Transverse colon (tissue), 4 donors: ENCODE measurements around the gene RXFP2. TPM values are rescaled to one million over a fixed set of nuclear protein-coding genes. Genes with fewer than 3 reads are reported as not detected.

Experiments used
- DNase-seq: peaks from one replicate; pipeline ENCODE4 v3.0.0-alpha.2; 2019
- H3K27ac ChIP-seq, 4 donors: fragments of 200-600 bp; sonication (generic); 2 replicates each; pipeline ENCODE4 v1.5.1; 2016 to 2018; ENCODE audit warnings: inconsistent platforms in 4 of 4
- H3K27me3 ChIP-seq: fragments of 200-600 bp; sonication (generic); 2 replicates; pipeline ENCODE4 v1.5.1; 2017; ENCODE audit warnings: inconsistent platforms
- H3K36me3 ChIP-seq, 4 donors: fragments of 200-600 bp; sonication (generic); 2 replicates each; pipeline ENCODE4 v1.5.1; 2017 to 2019; ENCODE audit warnings: inconsistent platforms in 4 of 4
- H3K4me1 ChIP-seq, 4 donors: fragments of 200-600 bp; sonication (generic); 2 replicates each; pipeline ENCODE4 v1.5.1; 2017 to 2020; ENCODE audit warnings: inconsistent platforms in 4 of 4
- H3K4me3 ChIP-seq, 4 donors: fragments of 200-600 bp; sonication (generic); 1 replicate in 1 of 4; 2 replicates in 3 of 4; pipeline versions ENCODE4 v1.5.1 to v1.6.1; 2017 to 2019; ENCODE audit warnings: inconsistent platforms in 4 of 4
- H3K9me3 ChIP-seq, 2 donors: fragments of 200-600 bp; sonication (generic); 2 replicates each; pipeline ENCODE4 v1.5.1; 2017 to 2019; ENCODE audit warnings: inconsistent platforms in 2 of 2
- EP300 ChIP-seq: sonication (generic); formaldehyde crosslinking; IDR thresholded peaks from one replicate; pipeline ENCODE4 v1.6.1; 2017; ENCODE audit warnings: antibody characterized with exemption, low read depth
- POLR2A ChIP-seq: fragments of 450-650 bp; IDR thresholded peaks from one replicate; pipeline ENCODE4 v1.6.1; 2016; ENCODE audit warnings: antibody characterized with exemption, mild to moderate bottlenecking, moderate library complexity
- POLR2AphosphoS5 ChIP-seq, 3 donors: sonication (generic); formaldehyde crosslinking; IDR thresholded peaks; one replicate each; pipeline ENCODE4 v1.6.1; 2016; ENCODE audit warnings: antibody characterized with exemption in 3 of 3
- WGBS, 2 donors: methylation state at CpG; one replicate each; pipeline ENCODE4 v1.1.5; 2018; ENCODE audit warnings: low coverage in 1 of 2; 5-methylcytosine and 5-hydroxymethylcytosine counted together
- in situ Hi-C, 4 donors: fragments of 200-750 bp; cut with MboI; loops; one replicate each; pipeline versions ENCODE4 v1.15.0 to v1.15.1; 2017; ENCODE audit warnings: low sequenced_read_pairs in 3 of 4, low pct_ligation_motif_present in 1 of 4, low pct_unique_long_range_greater_than_20kb in 1 of 4
- intact Hi-C: fragments of 100-400 bp; cut with DNase I; formaldehyde crosslinking; loops from one replicate; pipeline ENCODE4 v1.15.1; 2023; ENCODE audit warnings: low total_unique reads
- total RNA-seq, 4 donors: library from RNA; depleted of rRNA; stranded (reverse); fragments of >200 nt; gene quantifications; one replicate each; pipeline ENCODE4 v1.1.0, GENCODE V29; 2016
- TF ChIP-seq, protein P1 (sequence below), 5 experiments: fragments of 200-600 bp in 3 of 5; fragments of 450-650 bp in 2 of 5; sonication (generic) in 3 of 5; IDR thresholded peaks; 1 replicate in 2 of 5; 2 replicates in 3 of 5; pipeline ENCODE4 v1.5.1; 2016 to 2017; ENCODE audit warnings: antibody characterized with exemption in 5 of 5, inconsistent platforms in 3 of 5, mild to moderate bottlenecking in 2 of 5, moderate library complexity in 1 of 5

RXFP2 gene
- total RNA-seq, 4 donors from 2014 or later = not detected

DNA sequence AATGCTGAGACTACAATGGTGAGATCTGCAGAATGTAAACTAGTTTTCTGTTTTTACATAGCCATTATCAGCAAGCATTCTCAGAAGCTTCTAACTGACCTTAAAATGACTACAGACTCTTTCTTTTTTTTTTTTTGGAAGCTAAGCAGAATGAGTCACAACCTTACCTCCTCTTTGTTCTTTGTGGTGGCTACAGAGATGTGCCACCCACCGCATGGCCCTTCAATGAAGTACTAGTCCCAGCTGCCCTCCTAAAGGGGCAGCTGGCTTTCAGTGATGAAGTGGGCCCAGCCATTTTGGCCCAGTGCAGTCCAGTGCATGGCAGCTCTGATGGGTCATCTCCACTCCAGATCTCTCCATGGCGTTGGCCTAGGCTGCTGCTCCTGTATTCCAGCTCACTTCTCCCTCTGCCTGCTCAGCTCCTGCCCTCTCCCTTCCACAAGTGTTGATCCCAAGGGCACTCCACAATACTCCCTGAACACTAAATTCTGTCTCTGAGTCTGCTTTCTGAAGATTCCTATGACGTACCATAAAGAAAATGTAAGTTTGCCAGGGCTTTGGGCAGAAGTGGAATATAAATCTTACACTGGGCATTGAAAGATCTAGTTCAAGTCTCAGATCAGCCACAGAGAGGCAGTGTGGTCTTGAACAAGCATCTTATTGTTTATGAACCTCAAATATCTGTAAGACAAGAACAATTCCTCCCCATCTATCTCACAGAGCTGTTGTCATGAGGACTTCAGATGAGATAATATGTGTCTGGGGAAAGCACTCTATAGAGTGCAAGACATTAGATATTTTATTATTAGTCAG lies 85.6 kb downstream of the RXFP2 start:
- 84% methylated on average over 3 of the region's 3 CpGs for WGBS, 2 donors
- Histone ChIP-seq H3K36me3 (no peaks in the 10 kb centered on the region), H3K4me3 (no peak overlapping the region), H3K9me3 (no peaks in the 10 kb centered on the region), H3K4me1 (no peaks in the 10 kb centered on the region), H3K27ac (no peak overlapping the region), H3K27me3 (no peaks in the 10 kb centered on the region)
- no peak for DNase-seq
- in situ Hi-C loops (no loop called here), intact Hi-C loops (no loop called here)
- TF ChIP-seq, protein P1, sequence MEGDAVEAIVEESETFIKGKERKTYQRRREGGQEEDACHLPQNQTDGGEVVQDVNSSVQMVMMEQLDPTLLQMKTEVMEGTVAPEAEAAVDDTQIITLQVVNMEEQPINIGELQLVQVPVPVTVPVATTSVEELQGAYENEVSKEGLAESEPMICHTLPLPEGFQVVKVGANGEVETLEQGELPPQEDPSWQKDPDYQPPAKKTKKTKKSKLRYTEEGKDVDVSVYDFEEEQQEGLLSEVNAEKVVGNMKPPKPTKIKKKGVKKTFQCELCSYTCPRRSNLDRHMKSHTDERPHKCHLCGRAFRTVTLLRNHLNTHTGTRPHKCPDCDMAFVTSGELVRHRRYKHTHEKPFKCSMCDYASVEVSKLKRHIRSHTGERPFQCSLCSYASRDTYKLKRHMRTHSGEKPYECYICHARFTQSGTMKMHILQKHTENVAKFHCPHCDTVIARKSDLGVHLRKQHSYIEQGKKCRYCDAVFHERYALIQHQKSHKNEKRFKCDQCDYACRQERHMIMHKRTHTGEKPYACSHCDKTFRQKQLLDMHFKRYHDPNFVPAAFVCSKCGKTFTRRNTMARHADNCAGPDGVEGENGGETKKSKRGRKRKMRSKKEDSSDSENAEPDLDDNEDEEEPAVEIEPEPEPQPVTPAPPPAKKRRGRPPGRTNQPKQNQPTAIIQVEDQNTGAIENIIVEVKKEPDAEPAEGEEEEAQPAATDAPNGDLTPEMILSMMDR (IDR thresholded peaks at IDR 0.05) = no peak
- TF ChIP-seq EP300 (no peak), POLR2A (no peak), POLR2AphosphoS5 (IDR thresholded peaks at IDR 0.05) (no peak)

DNA sequence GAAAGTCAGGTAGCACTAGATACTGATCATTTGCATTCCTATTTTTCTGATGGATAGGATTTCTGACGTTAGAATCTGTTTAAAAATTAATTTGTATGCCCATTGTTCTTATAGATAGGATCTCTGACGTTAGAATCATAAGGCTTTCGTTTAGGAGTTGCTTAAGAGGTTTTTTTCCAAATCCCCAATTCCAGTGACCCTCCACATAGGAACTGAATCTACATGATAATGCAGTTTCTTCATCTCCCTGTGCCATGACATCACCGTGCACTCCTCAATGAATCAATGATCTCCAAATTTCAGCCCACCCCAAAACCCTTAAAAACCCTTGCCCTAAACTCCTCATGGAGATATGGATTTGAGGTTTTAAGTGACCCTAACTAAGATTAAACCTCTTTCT lies 87.2 kb downstream of the RXFP2 start:
- in situ Hi-C loops (no loop called here), intact Hi-C loops (no loop called here)
- Histone ChIP-seq H3K4me3 (no peak overlapping the region), H3K9me3 (no peaks in the 10 kb centered on the region), H3K4me1 (no peaks in the 10 kb centered on the region), H3K27ac (no peak overlapping the region), H3K36me3 (no peaks in the 10 kb centered on the region), H3K27me3 (no peaks in the 10 kb centered on the region)
- TF ChIP-seq POLR2AphosphoS5 (IDR thresholded peaks at IDR 0.05) = no peak
- no peak for TF ChIP-seq POLR2A
- TF ChIP-seq, protein P1 (IDR thresholded peaks at IDR 0.05) = no peak
- no peak for TF ChIP-seq EP300
- no peak for DNase-seq
- 77 to 85% methylated on average over 4 of the region's 4 CpGs for WGBS, 2 donors

DNA sequence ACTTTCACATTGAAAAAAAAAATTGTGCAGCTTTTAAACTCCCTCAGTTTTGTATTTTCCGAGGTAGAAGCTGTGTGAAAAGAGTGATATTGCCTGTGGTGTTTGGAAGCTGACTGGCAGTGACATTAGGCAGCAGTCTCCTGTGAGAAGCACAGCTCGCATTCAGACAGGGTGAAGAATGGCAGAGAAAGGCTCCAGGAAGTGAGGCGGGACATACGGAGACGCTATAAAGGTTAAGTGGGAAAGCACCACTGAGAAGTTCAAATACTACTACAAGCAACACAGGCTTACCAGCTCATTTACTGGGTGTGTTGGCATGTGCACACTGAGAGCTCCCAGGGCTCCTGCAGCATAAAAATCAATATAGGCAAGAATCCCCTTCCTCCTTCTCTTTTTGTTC lies 88.4 kb downstream of the RXFP2 start:
- H3K9me3 ChIP-seq = no peaks in the 10 kb centered on the region
- no peak overlapping the region for H3K27ac ChIP-seq
- no peak overlapping the region for H3K4me3 ChIP-seq
- DNase-seq = no peak
- WGBS, 2 donors = 47 to 67% methylated on average over 1 to 5 of the region's 5 CpGs
- TF ChIP-seq, protein P1 (IDR thresholded peaks at IDR 0.05) = no peak
- TF ChIP-seq POLR2A (no peak), POLR2AphosphoS5 (IDR thresholded peaks at IDR 0.05) (no peak), EP300 (no peak)
- H3K36me3 ChIP-seq = no peaks in the 10 kb centered on the region
- H3K27me3 ChIP-seq = no peaks in the 10 kb centered on the region
- in situ Hi-C loops (no loop called here), intact Hi-C loops (no loop called here)
- no peaks in the 10 kb centered on the region for H3K4me1 ChIP-seq

DNA sequence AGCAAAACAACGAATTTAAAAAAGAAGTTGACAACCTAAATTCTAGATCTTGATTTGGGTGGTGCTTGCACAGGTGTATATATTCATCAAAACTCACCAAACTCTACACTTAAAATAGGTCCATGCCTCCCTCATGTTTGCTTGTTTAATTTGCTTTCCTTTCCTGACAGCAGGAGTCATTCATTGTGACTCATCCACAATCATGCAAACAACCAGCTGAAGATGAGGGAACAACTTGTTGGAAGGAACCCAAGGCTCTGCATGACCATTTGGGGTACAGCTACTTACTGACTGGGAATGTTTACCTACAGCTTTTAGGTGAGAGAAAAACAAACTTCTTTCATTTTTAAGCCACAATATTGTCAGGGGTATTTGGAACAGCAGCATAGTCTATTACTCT lies 96.6 kb downstream of the RXFP2 start:
- TF ChIP-seq POLR2AphosphoS5 (IDR thresholded peaks at IDR 0.05) = no peak
- TF ChIP-seq, protein P1 (IDR thresholded peaks at IDR 0.05) = no peak
- TF ChIP-seq POLR2A = no peak
- TF ChIP-seq EP300 = no peak
- intact Hi-C loops (no loop called here), in situ Hi-C loops (no loop called here)
- Histone ChIP-seq H3K36me3 (no peaks in the 10 kb centered on the region), H3K4me1 (no peaks in the 10 kb centered on the region), H3K27me3 (no peaks in the 10 kb centered on the region), H3K4me3 (no peak overlapping the region), H3K9me3 (no peaks in the 10 kb centered on the region), H3K27ac (no peak overlapping the region)
- 63 to 69% methylated on average over 1 of the region's 1 CpG for WGBS, 2 donors
- DNase-seq = no peak
